Kidney epithelial cell (primary cell): ENCODE data around the gene UBL4A. TPM values are rescaled to one million over a fixed set of nuclear protein-coding genes. Genes with fewer than 3 reads are reported as not detected.

ENCODE experiments used
- DNase-seq: peaks from one replicate; pipeline ENCODE4 v3.0.0-alpha.2; 2010; ENCODE audit warnings: low read depth
- H3K27me3 ChIP-seq: 2 replicates; pipeline ENCODE4 v1.6.0; 2011; ENCODE audit warnings: low read length; ENCODE audit not compliant: control insufficient read depth, insufficient read depth
- H3K36me3 ChIP-seq: 2 replicates; pipeline ENCODE4 v1.5.1; 2011; ENCODE audit warnings: low read length; ENCODE audit not compliant: control insufficient read depth, insufficient read depth
- H3K4me3 ChIP-seq: 2 replicates; pipeline ENCODE4 v1.5.1; 2011; ENCODE audit warnings: low read depth, mild to moderate bottlenecking, control low read depth, low read length
- CTCF ChIP-seq: IDR thresholded peaks from 2 replicates; pipeline ENCODE4 v1.5.1; 2011; ENCODE audit warnings: mild to moderate bottlenecking, moderate library complexity, low read length, control low read depth, inconsistent platforms; ENCODE audit not compliant: insufficient read depth, poor library complexity, severe bottlenecking
- total RNA-seq: library from RNA; depleted of rRNA; stranded (reverse); fragments of >200 nt; gene quantifications from 2 replicates; pipeline ENCODE4 v1.2.3, GENCODE V29; 2015

The UBL4A gene
- total RNA-seq, 1 donor from 2014 or later: 48.3 TPM

- H3K27me3 ChIP-seq: no peaks in the 10 kb centered on the region
- TF ChIP-seq CTCF: no peak
- H3K36me3 ChIP-seq: no peaks in the 10 kb centered on the region
- no peak for DNase-seq
- H3K4me3 ChIP-seq: no peak overlapping the region
These were observed 51.8 kb downstream of the UBL4A start for GRCh38 chrX:154434394-154435168.

Other genes with a start within 250 kb of the UBL4A start
- not detected in 2 replicates for gene OPN1MW3, start 229.0 kb downstream of the UBL4A start, total RNA-seq
- gene TEX28, start 191.5 kb downstream of the UBL4A start, total RNA-seq: not detected in 2 replicates
- gene TKTL1, start 190.8 kb downstream of the UBL4A start, total RNA-seq: not detected in 2 replicates
- 2,357 and 2,761 TPM in 2 replicates for gene FLNA, start 112.0 kb downstream of the UBL4A start, total RNA-seq
- 56.2 and 60.5 TPM in 2 replicates for gene EMD, start 107.3 kb downstream of the UBL4A start, total RNA-seq
- 8,307 and 11,298 TPM in 2 replicates for gene RPL10, start 88.2 kb downstream of the UBL4A start, total RNA-seq
- gene DNASE1L1, start 77.4 kb downstream of the UBL4A start, total RNA-seq: 15.5 and 16.6 TPM in 2 replicates
- gene TAFAZZIN, start 75.1 kb downstream of the UBL4A start, total RNA-seq: 55.2 and 62.0 TPM in 2 replicates
- 70.0 and 78.3 TPM in 2 replicates for gene ATP6AP1, start 57.9 kb downstream of the UBL4A start, total RNA-seq
- 113 and 121 TPM in 2 replicates for gene GDI1, start 49.5 kb downstream of the UBL4A start, total RNA-seq
- gene FAM50A, start 42.5 kb downstream of the UBL4A start, total RNA-seq: 79.1 and 80.0 TPM in 2 replicates
- gene PLXNA3, start 28.3 kb downstream of the UBL4A start, total RNA-seq: 16.7 and 34.7 TPM in 2 replicates
- gene LAGE3, start 7.3 kb downstream of the UBL4A start, total RNA-seq: 27.9 and 28.8 TPM in 2 replicates
- 20.3 and 37.9 TPM in 2 replicates for gene SLC10A3, start 4.0 kb upstream of the UBL4A start, total RNA-seq
- 30.3 and 32.3 TPM in 2 replicates for gene FAM3A, start 29.6 kb upstream of the UBL4A start, total RNA-seq
- 39.2 and 47.0 TPM in 2 replicates for gene G6PD, start 60.2 kb upstream of the UBL4A start, total RNA-seq
- gene IKBKG, start 61.0 kb upstream of the UBL4A start, total RNA-seq: 14.6 and 16.7 TPM in 2 replicates
- gene CTAG1A, start 98.5 kb upstream of the UBL4A start, total RNA-seq: not detected in 2 replicates
- gene CTAG1B, start 132.7 kb upstream of the UBL4A start, total RNA-seq: not detected in 2 replicates
- gene CTAG2, start 167.0 kb upstream of the UBL4A start, total RNA-seq: not detected in 2 replicates